GM12878 (cell line): ENCODE data around the gene AASDHPPT. TPM values are rescaled to one million over a fixed set of nuclear protein-coding genes. Genes with fewer than 3 reads are reported as not detected.
A peak's percentile ranks its signal among the peaks of the same experiment; 100 is the strongest.

ENCODE experiments used
- ATAC-seq: fragments of 200-7000 bp; cut with Tn5 transposase; 3 replicates; pipeline ENCODE4 v1.9.1; 2020; ENCODE audit warnings: mild to moderate bottlenecking, moderate library complexity
- BruUV-seq: library from RNA; stranded (reverse); fragments of 400-500 nt; replicated peaks from 2 replicates; lab custom pipeline; 2021; lab: Mats Ljungman, UMichigan
- CTCF ChIA-PET: fragments of 300-600 bp; sonication (Branson Sonifier 250); formaldehyde crosslinking; extraction: SDS; loops from one replicate; lab custom pipeline; 2021; ENCODE audit warnings: inconsistent platforms; lab: Yijun Ruan, JAX
- POLR2A ChIA-PET: fragments of 350-600 bp; formaldehyde crosslinking; extraction: SDS; loops from one replicate; lab custom pipeline; 2021; ENCODE audit warnings: inconsistent platforms; lab: Charles Lee
- RAD21 ChIA-PET: fragments of 300-600 bp; sonication (Branson Sonifier 250); formaldehyde crosslinking; loops from one replicate; lab custom pipeline; 2023; ENCODE audit warnings: antibody characterized with exemption; ENCODE audit not compliant: unreplicated experiment; lab: Charles Lee
- SMC1A ChIA-PET: fragments of 300-600 bp; sonication (Branson Sonifier 250); formaldehyde crosslinking; loops from one replicate; lab custom pipeline; 2023; ENCODE audit not compliant: unreplicated experiment, uncharacterized antibody; lab: Charles Lee
- DNase-seq: peaks from one replicate; pipeline ENCODE4 v3.0.0-alpha.2; 2011; ENCODE audit warnings: low read depth, low spot score
- FAIRE-seq: peaks from 3 replicates; lab custom pipeline; 2011; peaks lifted over from hg19 to GRCh38; lab: Jason Lieb, UNC
- H2AFZ ChIP-seq: 2 replicates; pipeline ENCODE4 v1.6.0; 2011; ENCODE audit warnings: low read depth, low read length, control low read depth; ENCODE audit not compliant: control insufficient read depth
- H3K27ac ChIP-seq: 2 replicates; pipeline ENCODE4 v1.5.1; 2011; ENCODE audit warnings: control low read depth; ENCODE audit not compliant: control insufficient read depth, insufficient read depth
- H3K27me3 ChIP-seq, 2 experiments: replicated peaks in 1 of 2; 2 replicates each; pipeline versions ENCODE4 v1.6.0 to v1.6.1; 2011; ENCODE audit warnings: low read length in 1 of 2; ENCODE audit not compliant: control insufficient read depth in 2 of 2, insufficient read depth in 2 of 2
- H3K36me3 ChIP-seq, 2 experiments: 2 replicates each; pipeline ENCODE4 v1.5.1; 2011; ENCODE audit warnings: low read length in 1 of 2; ENCODE audit not compliant: control insufficient read depth in 2 of 2, insufficient read depth in 2 of 2
- H3K4me1 ChIP-seq: 2 replicates; pipeline ENCODE4 v1.6.1; 2011; ENCODE audit warnings: mild to moderate bottlenecking, low read length, moderate library complexity, mixed read lengths; ENCODE audit not compliant: control insufficient read depth, insufficient read depth
- H3K4me2 ChIP-seq: 2 replicates; pipeline ENCODE4 v1.6.0; 2011; ENCODE audit warnings: control low read depth; ENCODE audit not compliant: control insufficient read depth, insufficient read depth
- H3K4me3 ChIP-seq: fragments of 200-600 bp; sonication (generic); 2 replicates; pipeline ENCODE4 v1.5.1; 2016
- H3K79me2 ChIP-seq: 2 replicates; pipeline ENCODE4 v1.6.0; 2011; ENCODE audit warnings: low read length; ENCODE audit not compliant: control insufficient read depth, insufficient read depth
- H3K9ac ChIP-seq: 2 replicates; pipeline ENCODE4 v1.8.0; 2011; ENCODE audit warnings: low read length, control low read depth, mixed read lengths; ENCODE audit not compliant: control insufficient read depth, insufficient read depth
- H3K9me3 ChIP-seq: replicated peaks from 3 replicates; pipeline ENCODE4 v1.5.1; 2011; ENCODE audit warnings: mild to moderate bottlenecking, low read length; ENCODE audit not compliant: control insufficient read depth, insufficient read depth
- H4K20me1 ChIP-seq: 2 replicates; pipeline ENCODE4 v1.6.0; 2011; ENCODE audit not compliant: control insufficient read depth, insufficient read depth
- ASH2L ChIP-seq: fragments of 300-600, 200-600 bp; sonication (generic); IDR thresholded peaks from 2 replicates; pipeline ENCODE4 v1.6.1; 2017; ENCODE audit warnings: low read depth, mild to moderate bottlenecking, borderline replicate concordance
- BACH1 ChIP-seq: fragments of 450-650 bp; IDR thresholded peaks from 2 replicates; pipeline ENCODE4 v1.6.1; 2017; ENCODE audit warnings: mild to moderate bottlenecking, borderline replicate concordance
- BMI1 ChIP-seq: fragments of 450-650 bp; IDR thresholded peaks from 2 replicates; pipeline ENCODE4 v1.6.1; 2016; ENCODE audit warnings: mild to moderate bottlenecking, moderate library complexity, borderline replicate concordance
- EZH2 ChIP-seq: IDR thresholded peaks from 2 replicates; pipeline ENCODE4 v1.6.1; 2012; ENCODE audit warnings: low read depth, mild to moderate bottlenecking, control low read depth, inconsistent platforms, low read length, borderline replicate concordance; ENCODE audit not compliant: control insufficient read depth
- NBN ChIP-seq: fragments of 450-650 bp; IDR thresholded peaks from 2 replicates; pipeline ENCODE4 v1.6.1; 2016
- NFIC ChIP-seq: IDR thresholded peaks from 2 replicates; pipeline ENCODE4 v1.6.1; 2012; ENCODE audit warnings: low read depth, mild to moderate bottlenecking, inconsistent platforms, low read length, moderate library complexity
- POLR2AphosphoS2 ChIP-seq: IDR thresholded peaks from 2 replicates; pipeline ENCODE4 v1.6.1; 2011; ENCODE audit warnings: low read depth, mild to moderate bottlenecking, low read length, improper control_type of control experiment, moderate library complexity
- SRF ChIP-seq, 2 experiments: IDR thresholded peaks; 2 replicates each; pipeline ENCODE4 v1.6.1; 2011; ENCODE audit warnings: low read depth in 2 of 2, low read length in 2 of 2, mild to moderate bottlenecking in 1 of 2, moderate library complexity in 1 of 2
- TCF12 ChIP-seq: IDR thresholded peaks from 2 replicates; pipeline ENCODE4 v1.6.1; 2011; ENCODE audit warnings: low read depth, mild to moderate bottlenecking, low read length
- YY1 ChIP-seq: IDR thresholded peaks from 2 replicates; pipeline ENCODE4 v1.6.1; 2011; ENCODE audit warnings: low read depth, mild to moderate bottlenecking, low read length
- WGBS: methylation state at CpG from one replicate; pipeline ENCODE4 v1.1.6; 2016; ENCODE audit warnings: low lambda C conversion rate; ENCODE audit not compliant: insufficient replicate concordance, insufficient coverage; ENCODE audit errors: missing lambda C conversion rate; 5-methylcytosine and 5-hydroxymethylcytosine counted together
- in situ Hi-C: fragments of 300-500 bp; cut with MboI; formaldehyde crosslinking; loops from 9 replicates; pipeline ENCODE4 v1.14.3; 2018; ENCODE audit warnings: mixed read lengths
- intact Hi-C: fragments of 100-400 bp; cut with micrococcal nuclease; formaldehyde crosslinking; loops from one replicate; pipeline ENCODE4 v1.14.2; 2022; ENCODE audit not compliant: unreplicated experiment
- polyA plus RNA-seq, 11 experiments: library from polyadenylated mRNA; depleted of rRNA in 4 of 11; unstranded in 6 of 11; stranded (reverse) in 5 of 11; fragments of >200 nt; fragmentation: Nextera tagmentation in 4 of 11; fragmentation: Illumina TruSeq in 1 of 11; extraction: Ambion mirVana in 4 of 11; extraction: Trizol in 1 of 11; gene quantifications; 1 replicate in 1 of 11; 2 replicates in 10 of 11; pipeline versions ENCODE4 v1.2.1 to v1.2.3, GENCODE V29; 2011 to 2016; ENCODE audit warnings: inconsistent platforms in 2 of 11, missing spikeins in 2 of 11, low read depth in 1 of 11
- total RNA-seq, 4 experiments: library from RNA; depleted of rRNA in 3 of 4; stranded (reverse); fragments of >200 nt in 3 of 4; fragmentation: Illumina TruSeq in 1 of 4; extraction: Trizol in 1 of 4; gene quantifications; 2 replicates each; pipeline versions ENCODE4 v1.2.1 to v1.2.3, GENCODE V29; 2013 to 2021
- TF ChIP-seq, protein P1 (sequence below): fragments of 450-650 bp; IDR thresholded peaks from 2 replicates; pipeline ENCODE4 v1.6.1; 2017; ENCODE audit warnings: low read depth, mild to moderate bottlenecking, moderate library complexity

Gene AASDHPPT
- total and polyA plus RNA-seq, 10 of the 15 experiments (the other 5 are each of a cell fraction or from before 2014, with no cell fraction given): 37.3 to 92.6 (median 50.5) TPM

- Histone ChIP-seq H4K20me1 (no peaks in the 10 kb centered on the region), H3K4me2 (no peak overlapping the region), H3K9ac (no peak overlapping the region), H3K9me3 (no peaks in the 10 kb centered on the region), H3K4me3 (no peak overlapping the region), H2AFZ (no peak overlapping the region), H3K27ac (no peak overlapping the region), H3K36me3 (no peaks in the 10 kb centered on the region), H3K79me2 (peaks cover 6% of the 10 kb centered on the region), H3K4me1 (0 out of 2 replicates have a peak, but pooled peaks cover 4% of the 10 kb centered on the region), H3K27me3 (no peaks in the 10 kb centered on the region)
- TF ChIP-seq ASH2L: no peak
- no peak for TF ChIP-seq POLR2AphosphoS2
- TF ChIP-seq NBN: no peak
- no peak for TF ChIP-seq SRF (IDR thresholded peaks at IDR 0.05; ENCODE audit: low read depth in 2 of 2, low read length in 2 of 2)
- TF ChIP-seq TCF12: no peak
- no peak for TF ChIP-seq EZH2
- TF ChIP-seq YY1: no peak
- TF ChIP-seq BMI1: no peak
- TF ChIP-seq, protein P1, sequence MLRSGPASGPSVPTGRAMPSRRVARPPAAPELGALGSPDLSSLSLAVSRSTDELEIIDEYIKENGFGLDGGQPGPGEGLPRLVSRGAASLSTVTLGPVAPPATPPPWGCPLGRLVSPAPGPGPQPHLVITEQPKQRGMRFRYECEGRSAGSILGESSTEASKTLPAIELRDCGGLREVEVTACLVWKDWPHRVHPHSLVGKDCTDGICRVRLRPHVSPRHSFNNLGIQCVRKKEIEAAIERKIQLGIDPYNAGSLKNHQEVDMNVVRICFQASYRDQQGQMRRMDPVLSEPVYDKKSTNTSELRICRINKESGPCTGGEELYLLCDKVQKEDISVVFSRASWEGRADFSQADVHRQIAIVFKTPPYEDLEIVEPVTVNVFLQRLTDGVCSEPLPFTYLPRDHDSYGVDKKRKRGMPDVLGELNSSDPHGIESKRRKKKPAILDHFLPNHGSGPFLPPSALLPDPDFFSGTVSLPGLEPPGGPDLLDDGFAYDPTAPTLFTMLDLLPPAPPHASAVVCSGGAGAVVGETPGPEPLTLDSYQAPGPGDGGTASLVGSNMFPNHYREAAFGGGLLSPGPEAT: no peak
- no peak for TF ChIP-seq NFIC
- no peak for TF ChIP-seq BACH1
- ChIA-PET CTCF (interaction anchor here (1.6 kb wide), 1 partner anchor 12 kb away, joined by 5 read pairs; no protein-coding TSS in a partner anchor), POLR2A (interaction anchor here (0.6 kb wide), 1 partner anchor 30 kb away, joined by 3 read pairs; no protein-coding TSS in a partner anchor), SMC1A (interaction anchor here (2.0 kb wide), 1 partner anchor 9 kb away, joined by 9 read pairs; no protein-coding TSS in a partner anchor), RAD21 (no interaction called here)
- 95% methylated on average over 1 of the region's 1 CpG for WGBS
- no peak for ATAC-seq
- in situ Hi-C loops (no loop called here), intact Hi-C loops (no loop called here)
- no peak for DNase-seq
- peak; percentile 38 for FAIRE-seq
- no TSS peak for BruUV-seq
Observed at GRCh38 chr11:106072804-106073203, 4.7 kb upstream of the AASDHPPT start.
